HepG2 (cell line): Measurements from ENCODE around the gene EGR2. TPM values are rescaled to one million over a fixed set of nuclear protein-coding genes. Genes with fewer than 3 reads are reported as not detected.

Experiments
- ATAC-seq: fragments of 200-7000 bp; cut with Tn5 transposase; 3 replicates; pipeline ENCODE4 v1.9.1; 2020; ENCODE audit warnings: mild to moderate bottlenecking, moderate library complexity
- BruUV-seq: library from RNA; stranded (reverse); fragments of 400-500 nt; replicated peaks from 2 replicates; lab custom pipeline; 2021; lab: Mats Ljungman, UMichigan
- CTCF ChIA-PET: fragments of 300-600 bp; formaldehyde crosslinking; extraction: SDS; loops from one replicate; lab custom pipeline; 2021; ENCODE audit warnings: low total read pairs, inconsistent platforms, low intra/inter-chr PET ratio; lab: Yijun Ruan, JAX
- POLR2A ChIA-PET: fragments of 350-600 bp; sonication (Branson Sonifier 250); formaldehyde crosslinking; loops from one replicate; lab custom pipeline; 2020; ENCODE audit warnings: antibody characterized with exemption, inconsistent platforms; lab: Yijun Ruan, JAX
- DNase-seq: peaks from one replicate; pipeline ENCODE4 v3.0.0-alpha.2; 2015; ENCODE audit warnings: low spot score
- FAIRE-seq: peaks from 3 replicates; lab custom pipeline; 2011; peaks lifted over from hg19 to GRCh38; lab: Jason Lieb, UNC
- H2AFZ ChIP-seq: one replicate; pipeline ENCODE4 v1.6.1; 2011; ENCODE audit warnings: low read length, inconsistent platforms
- H3K27ac ChIP-seq: fragments of 300-600 bp; 3 replicates; pipeline ENCODE4 v1.8.0; 2011; ENCODE audit warnings: mixed run types, mild to moderate bottlenecking, mixed read lengths, low read length, inconsistent platforms; ENCODE audit not compliant: insufficient read depth; ENCODE audit errors: extremely low read length
- H3K27me3 ChIP-seq, 2 experiments: fragments of 200-600 bp in 1 of 2; 2 replicates in 1 of 2; 3 replicates in 1 of 2; pipeline versions ENCODE4 v1.6.0 to v1.8.0; 2011; ENCODE audit warnings: low read length in 2 of 2, mild to moderate bottlenecking in 2 of 2, moderate library complexity in 2 of 2, inconsistent platforms in 1 of 2; ENCODE audit not compliant: insufficient read depth in 2 of 2, control insufficient read depth in 1 of 2
- H3K36me3 ChIP-seq, 2 experiments: fragments of 200-600 bp in 1 of 2; replicated peaks in 1 of 2; 2 replicates in 1 of 2; 3 replicates in 1 of 2; pipeline versions ENCODE4 v1.5.1 to v1.8.0; 2011; ENCODE audit warnings: low read length in 2 of 2, inconsistent platforms in 1 of 2; ENCODE audit not compliant: insufficient read depth in 2 of 2, control insufficient read depth in 1 of 2
- H3K4me1 ChIP-seq: 2 replicates; pipeline ENCODE4 v1.5.1; 2012; ENCODE audit warnings: low read length, inconsistent platforms; ENCODE audit not compliant: insufficient read depth
- H3K4me2 ChIP-seq: 2 replicates; pipeline ENCODE4 v1.6.0; 2011; ENCODE audit warnings: low read depth, low read length, inconsistent platforms
- H3K4me3 ChIP-seq, 3 experiments: fragments of 200-600 bp in 1 of 3; sonication (generic), shearing (Covaris generic) in 1 of 3; replicated peaks in 1 of 3; 2 replicates each; pipeline ENCODE4 v1.5.1; 2011 to 2016; ENCODE audit warnings: low read length in 3 of 3, inconsistent platforms in 2 of 3, low read depth in 2 of 3, mild to moderate bottlenecking in 2 of 3, control low read depth in 1 of 3, mixed read lengths in 1 of 3; ENCODE audit not compliant: insufficient read depth in 1 of 3
- H3K79me2 ChIP-seq: one replicate; pipeline ENCODE4 v1.6.1; 2011; ENCODE audit warnings: low read length, inconsistent platforms; ENCODE audit not compliant: insufficient read depth
- H3K9ac ChIP-seq: 2 replicates; pipeline ENCODE4 v1.6.0; 2011; ENCODE audit warnings: mild to moderate bottlenecking, low read depth, low read length, inconsistent platforms; ENCODE audit not compliant: insufficient read depth
- H3K9me3 ChIP-seq: 2 replicates; pipeline ENCODE4 v1.5.1; 2012; ENCODE audit warnings: mild to moderate bottlenecking, low read length
- H4K20me1 ChIP-seq: 2 replicates; pipeline ENCODE4 v1.6.0; 2011; ENCODE audit warnings: inconsistent platforms, mild to moderate bottlenecking, low read length, moderate library complexity; ENCODE audit not compliant: insufficient read depth
- NR2F2 ChIP-seq: IDR thresholded peaks from 2 replicates; pipeline ENCODE4 v1.6.1; 2012; ENCODE audit warnings: low read depth, inconsistent platforms, borderline replicate concordance
- PAXIP1 ChIP-seq: sonication (generic); formaldehyde crosslinking; conservative IDR thresholded peaks from 2 replicates; pipeline ENCODE4 v1.4.0; 2020; ENCODE audit warnings: mild to moderate bottlenecking, missing genetic modification reagents, moderate library complexity
- SALL1 ChIP-seq: sonication (generic); formaldehyde crosslinking; IDR thresholded peaks from 2 replicates; pipeline ENCODE4 v1.8.0; 2022; ENCODE audit warnings: mild to moderate bottlenecking, missing genetic modification reagents
- SOX13 ChIP-seq, 3 experiments: fragments of 450-650 bp in 1 of 3; sonication (generic) in 1 of 3; formaldehyde crosslinking in 1 of 3; IDR thresholded peaks in 2 of 3; conservative IDR thresholded peaks in 1 of 3; 2 replicates each; pipeline versions ENCODE4 v1.5.0 to v1.6.1; 2016 to 2020; ENCODE audit warnings: antibody characterized with exemption in 1 of 3, mild to moderate bottlenecking in 1 of 3, missing compliant biosample characterization in 1 of 3, missing genetic modification reagents in 1 of 3, moderate library complexity in 1 of 3
- SOX6 ChIP-seq, 2 experiments: fragments of 450-650 bp in 1 of 2; sonication (generic) in 1 of 2; formaldehyde crosslinking in 1 of 2; IDR thresholded peaks; 2 replicates each; pipeline versions ENCODE4 v1.4.0 to v1.6.1; 2017 to 2020; ENCODE audit warnings: antibody characterized with exemption in 1 of 2, mild to moderate bottlenecking in 1 of 2, missing genetic modification reagents in 1 of 2
- ZFP36L2 ChIP-seq: sonication (generic); formaldehyde crosslinking; IDR thresholded peaks from 2 replicates; pipeline ENCODE4 v1.4.0; 2020; ENCODE audit warnings: missing genetic modification reagents
- ZFX ChIP-seq: sonication (generic); formaldehyde crosslinking; IDR thresholded peaks from 2 replicates; pipeline ENCODE4 v1.4.0; 2020; ENCODE audit warnings: mild to moderate bottlenecking, low read depth, missing genetic modification reagents, moderate library complexity
- WGBS: methylation state at CpG from one replicate; pipeline ENCODE4 v1.1.6; 2017; ENCODE audit warnings: low lambda C conversion rate; 5-methylcytosine and 5-hydroxymethylcytosine counted together
- in situ Hi-C: cut with HindIII; loops from 2 replicates; pipeline ENCODE4 v1.10.0; 2017; ENCODE audit warnings: low pct_unique_long_range_greater_than_20kb; ENCODE audit not compliant: extremely low pct_ligation_motif_present
- intact Hi-C: fragments of 100-400 bp; cut with micrococcal nuclease; formaldehyde crosslinking; loops from one replicate; pipeline ENCODE4 v1.10.0; 2022; ENCODE audit not compliant: unreplicated experiment
- polyA plus RNA-seq, 8 experiments: library from polyadenylated mRNA; depleted of rRNA in 3 of 8; stranded (reverse) in 7 of 8; unstranded in 1 of 8; fragments of >200 nt; fragmentation: Illumina TruSeq in 4 of 8; extraction: Trizol in 4 of 8; gene quantifications; 2 replicates each; pipeline versions ENCODE4 v1.2.1 to v1.2.3, GENCODE V29; 2011 to 2016; ENCODE audit warnings: low read depth in 4 of 8, missing spikeins in 1 of 8, mixed read lengths in 1 of 8; ENCODE audit not compliant: insufficient read depth in 1 of 8
- total RNA-seq, 5 experiments: library from RNA; depleted of rRNA; stranded (reverse); fragments of >200 nt; fragmentation: Illumina TruSeq; extraction: Trizol; gene quantifications; 2 replicates each; pipeline ENCODE4 v1.2.3, GENCODE V29; 2016; ENCODE audit warnings: low read depth in 1 of 5
- TF ChIP-seq, protein P1 (sequence below): sonication (generic); formaldehyde crosslinking; IDR thresholded peaks from 2 replicates; pipeline ENCODE4 v1.5.1; 2020; ENCODE audit warnings: mild to moderate bottlenecking, missing genetic modification reagents, borderline replicate concordance
- TF ChIP-seq, protein P2 (sequence below): sonication (generic); IDR thresholded peaks from 2 replicates; pipeline ENCODE4 v1.6.1; 2016; ENCODE audit warnings: low read depth, borderline replicate concordance

EGR2 gene
- total and polyA plus RNA-seq, 2 of the 13 experiments (the other 11 are each of a cell fraction or from before 2014, with no cell fraction given), result 0.11 to 0.15 TPM

- ChIA-PET CTCF (no interaction called here), POLR2A (no interaction called here)
- Histone ChIP-seq H3K4me3 (no peak overlapping the region), H2AFZ (no peak overlapping the region), H3K9me3 (no peaks in the 10 kb centered on the region), H4K20me1 (no peaks in the 10 kb centered on the region), H3K79me2 (no peaks in the 10 kb centered on the region), H3K36me3 (no peaks in the 10 kb centered on the region), H3K4me2 (no peak overlapping the region; the same call in none of the 2 replicates), H3K4me1 (peaks cover 18% of the 10 kb centered on the region), H3K27me3 (no peaks in the 10 kb centered on the region), H3K27ac (no peak overlapping the region), H3K9ac (no peak overlapping the region)
- no peak for FAIRE-seq
- 13% methylated on average over 8 of the region's 9 CpGs for WGBS
- ATAC-seq, result peak; percentile 98
- intact Hi-C loops, result no loop called here
- DNase-seq, result peak; percentile 26
- in situ Hi-C loops, result no loop called here
- BruUV-seq, result no TSS peak
- TF ChIP-seq SOX6 (IDR thresholded peaks at IDR 0.05) (no peak), SOX6 (CRISPR knock-in tag; IDR thresholded peaks at IDR 0.05) (peak; percentile 47; the same call in 1 of the 2 replicates), SOX13 (IDR thresholded peaks at IDR 0.05) (no peak), SOX13 (CRISPR knock-in tag; conservative IDR thresholded peaks at IDR 0.05 in 1 of 2, IDR thresholded peaks at IDR 0.05 in 1 of 2) (peak in 1 of 2 experiments; percentile 31; a peak in 1 of 4 replicates), NR2F2 (peak; percentile 57), PAXIP1 (CRISPR knock-in tag) (peak; percentile 69), SALL1 (CRISPR knock-in tag) (peak; percentile 56; the same call in 1 of the 2 replicates), ZFX (CRISPR knock-in tag) (no peak), ZFP36L2 (CRISPR knock-in tag) (no peak)
- TF ChIP-seq, protein P1, sequence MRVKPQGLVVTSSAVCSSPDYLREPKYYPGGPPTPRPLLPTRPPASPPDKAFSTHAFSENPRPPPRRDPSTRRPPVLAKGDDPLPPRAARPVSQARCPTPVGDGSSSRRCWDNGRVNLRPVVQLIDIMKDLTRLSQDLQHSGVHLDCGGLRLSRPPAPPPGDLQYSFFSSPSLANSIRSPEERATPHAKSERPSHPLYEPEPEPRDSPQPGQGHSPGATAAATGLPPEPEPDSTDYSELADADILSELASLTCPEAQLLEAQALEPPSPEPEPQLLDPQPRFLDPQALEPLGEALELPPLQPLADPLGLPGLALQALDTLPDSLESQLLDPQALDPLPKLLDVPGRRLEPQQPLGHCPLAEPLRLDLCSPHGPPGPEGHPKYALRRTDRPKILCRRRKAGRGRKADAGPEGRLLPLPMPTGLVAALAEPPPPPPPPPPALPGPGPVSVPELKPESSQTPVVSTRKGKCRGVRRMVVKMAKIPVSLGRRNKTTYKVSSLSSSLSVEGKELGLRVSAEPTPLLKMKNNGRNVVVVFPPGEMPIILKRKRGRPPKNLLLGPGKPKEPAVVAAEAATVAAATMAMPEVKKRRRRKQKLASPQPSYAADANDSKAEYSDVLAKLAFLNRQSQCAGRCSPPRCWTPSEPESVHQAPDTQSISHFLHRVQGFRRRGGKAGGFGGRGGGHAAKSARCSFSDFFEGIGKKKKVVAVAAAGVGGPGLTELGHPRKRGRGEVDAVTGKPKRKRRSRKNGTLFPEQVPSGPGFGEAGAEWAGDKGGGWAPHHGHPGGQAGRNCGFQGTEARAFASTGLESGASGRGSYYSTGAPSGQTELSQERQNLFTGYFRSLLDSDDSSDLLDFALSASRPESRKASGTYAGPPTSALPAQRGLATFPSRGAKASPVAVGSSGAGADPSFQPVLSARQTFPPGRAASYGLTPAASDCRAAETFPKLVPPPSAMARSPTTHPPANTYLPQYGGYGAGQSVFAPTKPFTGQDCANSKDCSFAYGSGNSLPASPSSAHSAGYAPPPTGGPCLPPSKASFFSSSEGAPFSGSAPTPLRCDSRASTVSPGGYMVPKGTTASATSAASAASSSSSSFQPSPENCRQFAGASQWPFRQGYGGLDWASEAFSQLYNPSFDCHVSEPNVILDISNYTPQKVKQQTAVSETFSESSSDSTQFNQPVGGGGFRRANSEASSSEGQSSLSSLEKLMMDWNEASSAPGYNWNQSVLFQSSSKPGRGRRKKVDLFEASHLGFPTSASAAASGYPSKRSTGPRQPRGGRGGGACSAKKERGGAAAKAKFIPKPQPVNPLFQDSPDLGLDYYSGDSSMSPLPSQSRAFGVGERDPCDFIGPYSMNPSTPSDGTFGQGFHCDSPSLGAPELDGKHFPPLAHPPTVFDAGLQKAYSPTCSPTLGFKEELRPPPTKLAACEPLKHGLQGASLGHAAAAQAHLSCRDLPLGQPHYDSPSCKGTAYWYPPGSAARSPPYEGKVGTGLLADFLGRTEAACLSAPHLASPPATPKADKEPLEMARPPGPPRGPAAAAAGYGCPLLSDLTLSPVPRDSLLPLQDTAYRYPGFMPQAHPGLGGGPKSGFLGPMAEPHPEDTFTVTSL (CRISPR knock-in tag), result peak; percentile 40; the same call in 1 of the 2 replicates
- TF ChIP-seq, protein P2, sequence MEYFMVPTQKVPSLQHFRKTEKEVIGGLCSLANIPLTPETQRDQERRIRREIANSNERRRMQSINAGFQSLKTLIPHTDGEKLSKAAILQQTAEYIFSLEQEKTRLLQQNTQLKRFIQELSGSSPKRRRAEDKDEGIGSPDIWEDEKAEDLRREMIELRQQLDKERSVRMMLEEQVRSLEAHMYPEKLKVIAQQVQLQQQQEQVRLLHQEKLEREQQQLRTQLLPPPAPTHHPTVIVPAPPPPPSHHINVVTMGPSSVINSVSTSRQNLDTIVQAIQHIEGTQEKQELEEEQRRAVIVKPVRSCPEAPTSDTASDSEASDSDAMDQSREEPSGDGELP, result peak; percentile 54; the same call in 1 of the 2 replicates
Measured at GRCh38 chr10:62788861-62789467, 27.2 kb downstream of the EGR2 start.
